Kidney (tissue), 14 donors: Measurements from ENCODE around the gene TACC2. TPM values are rescaled to one million over a fixed set of nuclear protein-coding genes. Genes with fewer than 3 reads are reported as not detected.
"Not testable (repeated sequence)": the region's sequence is repeated elsewhere in the genome, so short reads cannot be mapped to it uniquely, and the experiment has no call there.

Source experiments
- DNase-seq, 5 donors: peaks; one replicate each; pipeline ENCODE4 v3.0.0-alpha.2; 2013 to 2020
- FAIRE-seq: peaks from 2 replicates; lab custom pipeline; 2012; peaks lifted over from hg19 to GRCh38; lab: Jason Lieb, UNC
- H3K27ac ChIP-seq, 2 donors: one replicate each; pipeline ENCODE4 v1.7.0; 2013; ENCODE audit warnings: low read depth in 2 of 2, low read length in 2 of 2, inconsistent platforms in 1 of 2
- H3K27me3 ChIP-seq: one replicate; pipeline ENCODE4 v1.7.1; 2013; ENCODE audit warnings: low read length, inconsistent platforms; ENCODE audit not compliant: control insufficient read depth, insufficient read depth
- H3K36me3 ChIP-seq, 3 donors: one replicate each; pipeline versions ENCODE4 v1.7.0 to v1.7.1; 2013; ENCODE audit warnings: low read length in 3 of 3, control low read depth in 1 of 3, inconsistent platforms in 1 of 3; ENCODE audit not compliant: insufficient read depth in 3 of 3, control insufficient read depth in 2 of 3
- H3K4me1 ChIP-seq, 3 donors: one replicate each; pipeline versions ENCODE4 v1.7.0 to v1.7.1; 2013; ENCODE audit warnings: low read length in 3 of 3, inconsistent platforms in 1 of 3, low read depth in 1 of 3; ENCODE audit not compliant: control insufficient read depth in 2 of 3, insufficient read depth in 2 of 3
- H3K4me3 ChIP-seq, 3 donors: one replicate each; pipeline versions ENCODE4 v1.7.0 to v1.8.1; 2013; ENCODE audit warnings: low read length in 3 of 3, control low read depth in 1 of 3, inconsistent platforms in 1 of 3
- H3K9ac ChIP-seq, 3 donors: one replicate each; pipeline versions ENCODE4 v1.7.0 to v1.7.1; 2013; ENCODE audit warnings: low read length in 3 of 3, control low read depth in 1 of 3, inconsistent platforms in 1 of 3
- H3K9me3 ChIP-seq, 3 donors: one replicate each; pipeline versions ENCODE4 v1.7.0 to v1.7.1; 2013; ENCODE audit warnings: low read length in 3 of 3, control low read depth in 1 of 3, inconsistent platforms in 1 of 3; ENCODE audit not compliant: control insufficient read depth in 2 of 3, insufficient read depth in 1 of 3
- CTCF ChIP-seq: IDR thresholded peaks from 3 replicates; pipeline ENCODE4 v1.5.1; 2012; ENCODE audit warnings: mild to moderate bottlenecking, moderate library complexity, borderline replicate concordance; ENCODE audit not compliant: insufficient read depth; ENCODE audit errors: extremely low read depth
- intact Hi-C: fragments of 100-400 bp; cut with DNase I; formaldehyde crosslinking; loops from one replicate; pipeline ENCODE4 v1.11.1; 2022
- polyA plus RNA-seq: library from polyadenylated mRNA; stranded (reverse); fragments of 350-450 nt; fragmentation: Illumina TruSeq; extraction: RNeasy Lipid Tissue Mini Kit (QIAGEN cat#74804); gene quantifications from one replicate; pipeline ENCODE4 v1.2.3, GENCODE V29; 2014; ENCODE audit warnings: low read depth, low replicate concordance; ENCODE audit not compliant: insufficient read depth
- total RNA-seq: library from RNA; stranded (reverse); fragmentation: NEBNext Ultra II Directional; extraction: Animal tissue kit (Norgen Biotek cat#: 25700); gene quantifications from one replicate; pipeline ENCODE4 v1.2.1, GENCODE V29; 2021
- donor health status: control.
- donor health status: control.
- donor health status: control.
- donor health status: control.
- donor health status: control.
- donor health status: DM: yes; HTN: yes; CAD: no.
- donor health status: Normal renal cell carcinoma (clear cell type).

Gene TACC2
- total and polyA plus RNA-seq, 2 donors from 2014 or later: 36.4 to 81.0 TPM

- intact Hi-C loops: no loop called here
- no peak for FAIRE-seq
- Histone ChIP-seq H3K36me3 (peaks cover 0 to 2% (median 0%) of the 10 kb centered on the region in 3 donors), H3K4me1 (no peaks in the 10 kb centered on the region), H3K9me3 (no peaks in the 10 kb centered on the region), H3K27ac (no peak overlapping the region), H3K4me3 (no peak overlapping the region), H3K27me3 (no peaks in the 10 kb centered on the region), H3K9ac (no peak overlapping the region)
- TF ChIP-seq CTCF: no peak
- no peak for DNase-seq
Observed at GRCh38 chr10:122089311-122090017, 100.5 kb downstream of the TACC2 start.

GRCh38 chr10:122091722-122092121, 102.8 kb downstream of the TACC2 start:
- no peak for TF ChIP-seq CTCF
- no peak for FAIRE-seq
- intact Hi-C loops: no loop called here
- no peaks in the 10 kb centered on the region for H3K4me1 ChIP-seq
- H3K4me3 ChIP-seq: no peak overlapping the region
- H3K27ac ChIP-seq: no peak overlapping the region
- H3K27me3 ChIP-seq: no peaks in the 10 kb centered on the region
- DNase-seq: no peak
- H3K9me3 ChIP-seq: no peaks in the 10 kb centered on the region
- H3K36me3 ChIP-seq: peaks cover 0 to 2% (median 0%) of the 10 kb centered on the region in 3 donors
- no peak overlapping the region for H3K9ac ChIP-seq

- TF ChIP-seq CTCF: no peak
- Histone ChIP-seq H3K27ac (no peak overlapping the region), H3K4me3 (no peak overlapping the region), H3K27me3 (no peaks in the 10 kb centered on the region), H3K36me3 (peaks cover 0 to 2% (median 0%) of the 10 kb centered on the region in 3 donors), H3K9ac (no peak overlapping the region), H3K9me3 (no peaks in the 10 kb centered on the region), H3K4me1 (no peaks in the 10 kb centered on the region)
- DNase-seq: no peak
- FAIRE-seq: no peak
- intact Hi-C loops: no loop called here
Observed at GRCh38 chr10:122093076-122093475, 104.1 kb downstream of the TACC2 start.

GRCh38 chr10:122096181-122096580, 107.2 kb downstream of the TACC2 start:
- H3K9ac ChIP-seq, H3K27ac ChIP-seq, FAIRE-seq, DNase-seq, intact Hi-C loops, H3K36me3 ChIP-seq, H3K27me3 ChIP-seq, H3K9me3 ChIP-seq, H3K4me3 ChIP-seq, H3K4me1 ChIP-seq: not testable (repeated sequence)
